Chondrocyte (in vitro differentiated cells): ENCODE data around the gene NADSYN1. TPM values are rescaled to one million over a fixed set of nuclear protein-coding genes. Genes with fewer than 3 reads are reported as not detected.

ENCODE experiments used
- DNase-seq: peaks from one replicate; pipeline ENCODE4 v3.0.0; 2021; ENCODE audit warnings: mixed read lengths, low spot score
- H3K27ac Mint-ChIP-seq: one replicate; pipeline ENCODE4 v1.8.0; 2021; ENCODE audit warnings: mild to moderate bottlenecking, moderate library complexity, mixed read lengths; ENCODE audit not compliant: unreplicated experiment
- H3K27me3 Mint-ChIP-seq: 2 replicates; pipeline ENCODE4 v1.8.0; 2021; ENCODE audit warnings: low read depth, mixed read lengths
- H3K36me3 Mint-ChIP-seq: 2 replicates; pipeline ENCODE4 v1.8.0; 2021; ENCODE audit warnings: low read depth, mixed read lengths
- H3K4me1 Mint-ChIP-seq: 2 replicates; pipeline ENCODE4 v1.8.0; 2021; ENCODE audit warnings: low read depth, mild to moderate bottlenecking, mixed read lengths
- H3K4me3 Mint-ChIP-seq: one replicate; pipeline ENCODE4 v1.8.0; 2021; ENCODE audit warnings: mild to moderate bottlenecking, moderate library complexity, mixed read lengths; ENCODE audit not compliant: unreplicated experiment
- H3K9me3 Mint-ChIP-seq: 2 replicates; pipeline ENCODE4 v1.8.0; 2021; ENCODE audit warnings: low read depth, mixed read lengths
- CTCF ChIP-seq: fragments of 200-600 bp; sonication (generic); IDR thresholded peaks from 2 replicates; pipeline ENCODE4 v1.5.0; 2021; ENCODE audit warnings: antibody characterized with exemption, mild to moderate bottlenecking, moderate library complexity
- total RNA-seq: library from RNA; stranded (reverse); gene quantifications from 3 replicates; pipeline ENCODE4 v1.2.1, GENCODE V29; 2021

The NADSYN1 gene
- total RNA-seq, 1 donor from 2014 or later, result 38.8 TPM

- no peak for TF ChIP-seq CTCF
- Mint-ChIP-seq H3K27ac (no peak overlapping the region), H3K4me3 (no peak overlapping the region), H3K36me3 (peaks cover 1% of the 10 kb centered on the region), H3K9me3 (no peaks in the 10 kb centered on the region), H3K27me3 (peaks cover 7% of the 10 kb centered on the region), H3K4me1 (no peaks in the 10 kb centered on the region)
- no peak for DNase-seq
These were observed 23.3 kb upstream of the NADSYN1 start for GRCh38 chr11:71429701-71430100.

GRCh38 chr11:71430166-71430565 lies 22.8 kb upstream of the NADSYN1 start:
- H3K4me1 Mint-ChIP-seq, result no peaks in the 10 kb centered on the region
- peaks cover 7% of the 10 kb centered on the region for H3K27me3 Mint-ChIP-seq
- H3K36me3 Mint-ChIP-seq, result peaks cover 4% of the 10 kb centered on the region
- no peak for TF ChIP-seq CTCF
- no peaks in the 10 kb centered on the region for H3K9me3 Mint-ChIP-seq
- H3K27ac Mint-ChIP-seq, result no peak overlapping the region
- no peak for DNase-seq
- H3K4me3 Mint-ChIP-seq, result no peak overlapping the region

GRCh38 chr11:71431271-71431670 lies 21.7 kb upstream of the NADSYN1 start:
- Mint-ChIP-seq H3K27me3 (peaks cover 7% of the 10 kb centered on the region), H3K27ac (no peak overlapping the region), H3K4me1 (no peaks in the 10 kb centered on the region), H3K9me3 (no peaks in the 10 kb centered on the region), H3K4me3 (no peak overlapping the region), H3K36me3 (peaks cover 4% of the 10 kb centered on the region)
- DNase-seq, result no peak
- TF ChIP-seq CTCF, result no peak

- H3K4me1 Mint-ChIP-seq, result no peaks in the 10 kb centered on the region
- H3K36me3 Mint-ChIP-seq, result peaks cover 4% of the 10 kb centered on the region
- no peak for TF ChIP-seq CTCF
- H3K27ac Mint-ChIP-seq, result no peak overlapping the region
- H3K4me3 Mint-ChIP-seq, result no peak overlapping the region
- no peaks in the 10 kb centered on the region for H3K9me3 Mint-ChIP-seq
- peaks cover 7% of the 10 kb centered on the region for H3K27me3 Mint-ChIP-seq
- DNase-seq, result no peak
These were observed 20.0 kb upstream of the NADSYN1 start for GRCh38 chr11:71432761-71433647.

DNA sequence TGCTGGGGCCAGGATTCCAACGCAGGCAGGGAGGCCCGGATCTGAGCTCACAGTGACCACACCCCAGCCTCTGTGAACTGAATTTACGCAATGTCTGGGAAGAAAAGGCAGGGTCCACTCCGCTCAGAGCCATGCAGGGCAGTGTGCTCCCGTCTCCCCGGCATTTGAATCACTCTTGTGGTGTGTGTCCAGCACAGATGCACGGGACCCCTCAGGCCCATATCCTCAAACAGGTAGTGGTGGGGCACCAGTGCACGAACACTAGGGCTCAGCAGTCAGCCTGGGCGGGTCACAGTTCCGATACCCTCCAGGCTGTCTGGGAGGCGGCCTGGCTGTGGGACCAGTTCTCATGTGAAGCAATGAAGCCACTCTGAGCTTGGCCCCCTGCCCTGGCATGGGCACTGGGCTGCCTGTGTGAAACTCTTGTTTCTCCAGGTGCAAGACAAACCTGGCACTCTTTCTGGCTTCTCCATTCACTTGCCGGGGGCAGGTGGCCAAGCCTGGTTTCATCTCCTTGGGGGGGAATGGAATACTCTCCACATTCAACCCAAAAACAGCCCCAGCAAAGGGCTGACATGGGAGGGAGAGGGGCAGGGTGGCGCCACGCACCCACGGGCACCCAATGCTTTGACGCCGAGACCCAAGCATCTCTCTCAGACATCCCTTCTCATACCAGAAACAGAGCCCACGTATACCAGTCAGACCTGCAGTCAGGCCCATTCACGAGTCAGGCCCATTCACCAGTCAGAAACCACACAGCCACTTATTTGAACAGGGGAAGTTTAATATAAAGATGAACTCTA lies 19.2 kb upstream of the NADSYN1 start:
- Mint-ChIP-seq H3K4me3 (no peak overlapping the region), H3K9me3 (no peaks in the 10 kb centered on the region), H3K4me1 (no peaks in the 10 kb centered on the region), H3K27me3 (peaks cover 7% of the 10 kb centered on the region), H3K36me3 (peaks cover 3% of the 10 kb centered on the region), H3K27ac (no peak overlapping the region)
- no peak for DNase-seq
- TF ChIP-seq CTCF, result no peak
